Cerebellar cortex (tissue), 1 donor: ENCODE data around the gene PTPRG.

ENCODE experiments used
- DNase-seq: peaks from one replicate; pipeline ENCODE4 v3.0.0-alpha.2; 2015; ENCODE audit warnings: low spot score

PTPRG gene

DNA sequence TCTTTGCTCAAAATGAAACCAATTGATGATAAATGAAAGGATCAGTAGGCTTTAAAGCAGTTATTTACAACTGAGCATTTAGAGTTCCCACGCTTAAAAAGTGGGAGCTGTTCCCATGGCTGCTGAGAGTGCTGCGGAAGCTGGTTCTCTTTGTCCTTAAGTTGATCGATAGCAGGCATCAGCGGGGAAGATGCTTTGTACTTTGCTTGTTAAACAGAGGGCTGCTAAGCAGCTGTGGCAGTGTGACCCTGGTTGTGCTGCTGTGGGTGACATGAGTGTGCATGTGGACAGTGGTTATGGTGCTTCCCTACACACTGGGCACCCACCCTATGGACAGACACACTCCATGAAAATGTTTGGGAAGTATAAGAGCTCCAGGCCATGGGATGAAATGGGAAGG lies 96.3 kb downstream of the PTPRG start:
- DNase-seq = no peak

- DNase-seq = no peak
Observed at GRCh38 chr3:61662861-61663260, 101.5 kb downstream of the PTPRG start.

DNA sequence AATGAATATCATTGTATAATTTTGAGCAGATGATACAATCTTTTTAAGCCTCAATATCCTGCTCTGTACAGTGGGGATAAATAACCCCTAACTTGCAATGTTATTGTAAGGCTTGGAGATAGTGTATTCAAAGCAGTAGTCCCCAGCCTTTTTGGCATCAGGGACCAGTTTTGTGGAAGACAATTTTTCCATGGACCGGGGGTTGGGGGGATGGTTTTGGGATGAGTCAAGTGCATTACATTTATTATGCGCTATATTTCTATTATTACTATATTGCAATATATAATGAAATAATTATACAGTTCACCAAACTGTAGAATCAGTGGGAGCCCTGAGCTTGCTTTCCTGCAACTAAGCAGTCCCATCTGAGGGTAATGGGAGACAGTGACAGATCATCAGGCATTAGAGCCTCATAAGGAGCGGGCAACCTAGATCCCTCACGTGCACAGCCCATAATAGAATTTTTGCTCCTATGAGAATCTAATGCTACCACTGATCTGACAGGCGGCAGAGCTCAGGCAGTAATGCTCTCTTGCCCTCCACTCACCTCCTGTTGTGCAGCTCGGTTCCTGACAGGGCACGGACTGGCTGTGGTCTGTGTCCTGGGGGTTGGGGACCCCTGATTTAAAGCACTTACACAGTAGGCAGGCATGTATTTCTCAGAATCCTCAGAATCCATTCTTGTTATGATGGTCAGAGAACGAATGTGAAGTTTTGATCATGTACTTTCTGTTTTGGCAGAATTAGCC lies 102.2 kb downstream of the PTPRG start:
- DNase-seq = no peak

GRCh38 chr3:61664105-61664482 lies 102.7 kb downstream of the PTPRG start:
- no peak for DNase-seq

DNA sequence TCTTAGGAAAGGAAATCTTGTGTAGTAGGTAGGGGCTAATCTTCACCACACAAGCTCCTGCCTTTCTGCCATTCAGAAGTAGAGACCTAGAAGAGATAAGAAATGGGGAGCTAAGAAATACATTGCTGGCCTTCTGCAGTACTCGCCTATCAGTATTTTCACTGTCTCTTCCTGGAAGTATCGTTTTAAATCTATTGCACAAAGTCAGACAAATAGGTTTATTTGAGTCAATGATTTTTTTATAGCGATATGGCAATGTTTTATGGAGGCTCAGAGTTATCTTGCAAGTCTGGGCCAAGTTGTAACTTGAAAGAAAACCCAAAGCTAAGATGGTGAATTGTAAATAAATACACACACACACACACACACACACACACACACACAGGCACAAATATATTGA lies 103.8 kb downstream of the PTPRG start:
- DNase-seq = no peak

GRCh38 chr3:61665987-61666386 lies 104.6 kb downstream of the PTPRG start:
- DNase-seq = no peak

- DNase-seq = no peak
Observed at GRCh38 chr3:61666615-61667330, 105.4 kb downstream of the PTPRG start.

- DNase-seq = no peak
Observed at GRCh38 chr3:61667383-61667782, 106.0 kb downstream of the PTPRG start.

DNA sequence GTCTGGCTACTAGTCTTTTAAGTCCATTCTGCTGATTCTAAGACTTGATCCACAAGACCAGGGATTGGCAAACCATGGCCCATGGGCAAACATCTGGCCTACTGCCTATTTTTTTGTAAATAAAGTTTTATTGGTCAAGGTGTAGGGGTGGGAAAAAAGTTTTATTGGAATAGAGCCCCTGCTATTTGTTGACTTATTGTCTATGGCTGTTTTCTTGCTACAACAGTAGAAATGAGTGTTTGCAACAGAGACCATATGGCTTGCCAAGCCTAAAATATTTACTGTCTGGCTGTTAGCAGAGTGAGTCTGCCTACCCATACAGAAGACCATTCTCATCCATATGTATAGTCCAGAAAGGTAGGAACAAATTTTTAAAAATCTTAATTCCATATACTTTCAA lies 106.4 kb downstream of the PTPRG start:
- no peak for DNase-seq

- no peak for DNase-seq
Observed at GRCh38 chr3:61668317-61668864, 107.0 kb downstream of the PTPRG start.

DNA sequence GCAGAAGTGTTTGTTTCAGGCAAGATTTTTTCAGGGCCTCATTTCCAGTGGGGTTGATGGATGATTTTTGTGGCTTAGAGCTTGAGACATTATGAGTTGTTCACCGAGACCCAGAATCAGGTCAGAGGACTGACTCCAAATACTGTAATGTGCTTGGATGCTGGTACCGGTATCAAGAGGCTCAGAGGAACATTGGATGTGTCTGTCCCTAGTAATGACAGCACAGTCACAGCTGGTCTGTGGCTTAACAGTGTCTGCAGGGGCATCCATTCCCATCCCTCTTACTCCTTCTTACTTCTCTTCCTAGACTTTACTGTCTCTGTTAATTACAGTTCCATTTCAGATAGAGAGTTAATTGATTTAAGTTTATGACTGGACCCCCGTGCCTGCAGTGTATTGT lies 107.8 kb downstream of the PTPRG start:
- no peak for DNase-seq

GRCh38 chr3:61669668-61670299 lies 108.4 kb downstream of the PTPRG start:
- DNase-seq = peak; percentile 13

DNA sequence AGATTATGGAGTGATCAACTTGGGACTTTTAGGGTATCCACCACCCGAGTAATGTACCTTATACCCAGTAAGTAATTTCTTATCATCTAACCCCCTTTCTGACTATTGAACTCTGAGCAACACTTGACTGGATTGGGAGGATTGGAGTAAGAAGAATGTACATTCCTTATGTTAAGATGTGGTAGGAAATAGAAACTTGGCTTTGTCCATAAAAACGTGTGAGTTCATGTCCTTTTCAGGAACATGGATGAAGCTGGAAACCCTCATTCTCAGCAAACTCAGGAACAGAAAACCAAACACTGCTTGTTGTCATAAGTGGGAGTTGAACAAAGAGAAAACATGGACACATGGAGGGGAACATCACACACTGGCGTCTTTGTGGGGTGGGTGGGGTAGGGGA lies 112.3 kb downstream of the PTPRG start:
- no peak for DNase-seq

GRCh38 chr3:61674596-61674995 lies 113.2 kb downstream of the PTPRG start:
- DNase-seq = no peak

DNA sequence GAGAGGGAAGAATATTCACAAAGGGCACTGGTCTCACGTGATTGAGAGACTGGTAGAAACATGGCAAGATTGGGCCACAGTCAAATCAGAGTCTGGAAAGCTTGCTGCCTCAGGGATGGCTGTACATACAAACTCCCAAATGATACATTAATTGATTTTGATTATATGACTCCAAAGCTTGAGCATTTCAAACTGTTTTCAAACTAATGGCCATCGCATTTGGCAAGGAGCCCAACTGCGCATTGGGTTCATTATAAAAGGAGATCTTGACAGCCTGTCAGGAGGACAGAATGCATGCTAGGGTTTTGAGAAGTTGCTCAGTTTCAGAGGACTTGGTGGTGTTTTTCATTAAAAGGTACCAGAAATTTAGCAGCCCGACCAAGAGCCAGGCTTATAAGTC lies 117.7 kb downstream of the PTPRG start:
- DNase-seq = no peak

DNA sequence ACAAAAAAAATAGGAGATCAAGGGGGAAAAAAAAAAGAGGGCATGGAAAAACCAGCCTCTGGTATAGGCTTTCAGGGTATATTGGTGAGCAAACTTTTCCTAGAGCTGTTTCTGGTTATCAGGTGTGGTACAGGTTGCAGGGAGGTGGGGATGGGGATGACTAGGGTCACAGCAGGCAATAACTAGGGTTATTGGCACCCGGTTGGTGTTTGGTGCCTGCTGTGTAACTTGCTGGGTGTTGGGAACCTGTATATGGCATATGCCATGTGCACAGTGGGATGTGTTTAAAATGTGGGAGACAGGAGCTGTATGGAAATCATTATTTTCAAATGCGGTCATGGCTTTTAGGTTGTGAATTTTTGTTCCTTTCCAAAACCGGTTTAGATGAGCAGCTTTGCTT lies 119.2 kb downstream of the PTPRG start:
- no peak for DNase-seq

- no peak for DNase-seq
Observed at GRCh38 chr3:61681636-61682035, 120.3 kb downstream of the PTPRG start.

DNA sequence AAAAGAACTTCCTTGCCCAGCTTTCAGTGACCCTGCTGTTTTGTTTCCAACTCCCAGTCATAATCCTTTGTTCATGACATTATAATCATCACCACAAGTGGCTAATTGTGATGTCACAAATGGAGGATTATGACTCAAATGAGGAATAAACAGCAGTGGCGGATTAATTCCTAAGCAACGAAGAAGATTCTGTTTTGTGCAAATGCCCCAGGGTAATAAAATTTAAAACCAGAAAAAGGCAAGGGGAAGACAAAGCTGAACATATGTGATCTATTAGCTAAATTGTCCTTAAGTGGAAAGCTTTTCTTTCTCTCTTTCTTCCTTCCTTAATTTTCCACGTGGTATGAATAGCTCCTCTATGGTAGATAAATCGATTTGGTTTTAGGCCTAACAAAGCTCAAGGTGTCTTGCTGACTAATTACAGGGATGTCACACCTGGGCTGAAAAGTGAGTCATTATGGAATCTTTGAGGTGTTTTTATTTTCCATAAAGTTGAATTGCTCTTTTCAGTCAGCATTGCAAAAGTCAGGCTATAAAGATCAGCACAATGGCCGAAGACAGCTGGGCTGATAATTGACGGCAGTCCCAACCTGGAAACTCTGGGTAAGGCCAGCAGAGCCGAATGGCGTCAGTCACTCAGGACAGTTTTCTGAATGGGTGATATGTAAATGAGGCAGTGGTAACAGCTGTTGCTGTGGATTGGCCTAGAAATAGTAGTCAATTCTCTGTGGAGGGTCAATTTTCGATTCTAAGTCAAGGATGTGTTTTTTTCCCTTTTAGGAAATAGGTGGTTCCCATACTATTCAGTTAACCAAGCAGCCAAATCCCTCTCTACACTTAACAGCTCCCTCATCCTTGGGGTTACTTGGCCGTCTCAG lies 121.5 kb downstream of the PTPRG start:
- DNase-seq = no peak

GRCh38 chr3:61683549-61684236 lies 122.3 kb downstream of the PTPRG start:
- DNase-seq = no peak

- no peak for DNase-seq
Observed at GRCh38 chr3:61684386-61684785, 123.0 kb downstream of the PTPRG start.

DNA sequence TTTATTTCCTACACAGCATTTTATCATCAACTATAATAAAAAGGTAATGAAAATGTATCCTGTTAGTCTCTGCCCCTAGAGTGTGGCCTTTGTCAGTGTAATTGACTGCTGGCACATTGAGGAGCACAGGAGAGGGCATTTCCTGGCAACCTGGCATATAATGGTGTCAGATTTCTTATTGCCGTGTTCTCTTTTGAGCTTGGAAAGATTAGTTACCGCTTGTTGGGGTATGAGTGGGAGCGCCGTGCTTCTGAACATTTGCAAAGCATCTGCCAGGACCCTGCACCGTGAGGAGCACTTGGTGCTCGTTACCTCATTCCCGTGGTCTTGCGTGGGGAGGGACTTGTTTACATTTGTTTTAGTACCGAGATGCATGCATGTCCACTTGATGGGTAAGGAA lies 124.4 kb downstream of the PTPRG start:
- no peak for DNase-seq
